HCT116 (cell line): ENCODE data around the gene LTBR. TPM values are rescaled to one million over a fixed set of nuclear protein-coding genes. Genes with fewer than 3 reads are reported as not detected.

Experiments used
- ATAC-seq: fragments of 200-7000 bp; cut with Tn5 transposase; 2 replicates; pipeline ENCODE4 v1.9.1; 2020; ENCODE audit warnings: mild to moderate bottlenecking, moderate library complexity
- BruUV-seq: library from RNA; stranded (reverse); fragments of 400-500 nt; replicated peaks from 2 replicates; lab custom pipeline; 2021; lab: Mats Ljungman, UMichigan
- CTCF ChIA-PET: fragments of 300-600 bp; sonication (Branson Sonifier 250); formaldehyde crosslinking; loops from one replicate; lab custom pipeline; 2021; ENCODE audit warnings: antibody characterized with exemption; lab: Charles Lee
- POLR2A ChIA-PET: fragments of 300-600, 350-600 bp; sonication (Branson Sonifier 250); formaldehyde crosslinking; loops from one replicate; lab custom pipeline; 2021; ENCODE audit warnings: antibody characterized with exemption; lab: Charles Lee
- RAD21 ChIA-PET, 2 experiments: fragments of 300-600 bp; sonication (Branson Sonifier 250); formaldehyde crosslinking; loops; one replicate each; lab custom pipeline; 2023; ENCODE audit warnings: low total read pairs in 2 of 2; ENCODE audit not compliant: uncharacterized antibody in 2 of 2, unreplicated experiment in 2 of 2, low non-redundant PET in 1 of 2; lab: Charles Lee
- DNase-seq: peaks from one replicate; pipeline ENCODE4 v3.0.0-alpha.2; 2010; ENCODE audit warnings: low read depth, low spot score
- H2AFZ ChIP-seq: fragments of 200-600 bp; shearing (Covaris generic), sonication (generic); 2 replicates; pipeline ENCODE4 v1.6.1; 2017; ENCODE audit warnings: low read depth, mixed run types, mixed read lengths, antibody characterized with exemption, low read length; ENCODE audit not compliant: poor library complexity, severe bottlenecking
- H3K27ac ChIP-seq: 2 replicates; pipeline ENCODE4 v1.5.1; 2012; ENCODE audit warnings: low read depth, low read length
- H3K27me3 ChIP-seq: fragments of 200-600 bp; sonication (generic); 2 replicates; pipeline ENCODE4 v1.6.1; 2016; ENCODE audit warnings: mixed run types, low read length, mixed read lengths; ENCODE audit not compliant: insufficient read depth
- H3K36me3 ChIP-seq, 2 experiments: fragments of 200-500 bp in 1 of 2; fragments of 200-600 bp in 1 of 2; sonication (Bioruptor generic) in 1 of 2; sonication (generic) in 1 of 2; 2 replicates each; pipeline versions ENCODE4 v1.5.1 to v1.6.1; 2014 to 2016; ENCODE audit warnings: low read length in 2 of 2, inconsistent platforms in 1 of 2, mixed read lengths in 1 of 2, mixed run types in 1 of 2; ENCODE audit not compliant: insufficient read depth in 2 of 2, control insufficient read depth in 1 of 2
- H3K4me1 ChIP-seq, 2 experiments: fragments of 200-600 bp in 1 of 2; sonication (generic) in 1 of 2; 2 replicates each; pipeline versions ENCODE4 v1.5.1 to v1.6.1; 2012 to 2017; ENCODE audit warnings: low read length in 2 of 2, inconsistent platforms in 1 of 2, mild to moderate bottlenecking in 1 of 2, mixed read lengths in 1 of 2, mixed run types in 1 of 2, moderate library complexity in 1 of 2; ENCODE audit not compliant: insufficient read depth in 2 of 2, control insufficient read depth in 1 of 2
- H3K4me2 ChIP-seq: fragments of 200-600 bp; sonication (generic); 2 replicates; pipeline ENCODE4 v1.6.1; 2017; ENCODE audit warnings: mixed run types, low read length, mixed read lengths
- H3K4me3 ChIP-seq, 2 experiments: fragments of 200-600 bp in 1 of 2; sonication (generic) in 1 of 2; replicated peaks in 1 of 2; 2 replicates each; pipeline ENCODE4 v1.5.1; 2011 to 2016; ENCODE audit warnings: low read length in 2 of 2, control low read depth in 1 of 2, low read depth in 1 of 2, mild to moderate bottlenecking in 1 of 2, mixed read lengths in 1 of 2, mixed run types in 1 of 2
- H3K79me2 ChIP-seq: fragments of 200-600 bp; sonication (generic); 2 replicates; pipeline ENCODE4 v1.6.1; 2017; ENCODE audit warnings: mild to moderate bottlenecking, mixed run types, low read length, moderate library complexity, mixed read lengths; ENCODE audit not compliant: insufficient read depth
- H3K9ac ChIP-seq: fragments of 200-600 bp; sonication (generic); 2 replicates; pipeline ENCODE4 v1.6.1; 2016; ENCODE audit warnings: low read length, mixed read lengths
- H3K9me2 ChIP-seq: fragments of 200-600 bp; sonication (generic), shearing (Covaris generic); 2 replicates; pipeline ENCODE4 v1.6.1; 2017; ENCODE audit warnings: mixed run types, mild to moderate bottlenecking, moderate library complexity; ENCODE audit not compliant: insufficient read depth
- H3K9me3 ChIP-seq, 2 experiments: fragments of 200-500 bp in 1 of 2; fragments of 200-600 bp in 1 of 2; sonication (Bioruptor generic) in 1 of 2; sonication (generic) in 1 of 2; 2 replicates each; pipeline ENCODE4 v1.6.1; 2014 to 2017; ENCODE audit warnings: low read length in 2 of 2, mixed read lengths in 2 of 2, inconsistent platforms in 1 of 2, low read depth in 1 of 2, mild to moderate bottlenecking in 1 of 2, mixed run types in 1 of 2, moderate library complexity in 1 of 2; ENCODE audit not compliant: control insufficient read depth in 1 of 2, insufficient read depth in 1 of 2
- H4K20me1 ChIP-seq: fragments of 200-600 bp; sonication (generic), shearing (Covaris generic); 2 replicates; pipeline ENCODE4 v1.6.1; 2017; ENCODE audit warnings: mixed run types, mild to moderate bottlenecking, moderate library complexity; ENCODE audit not compliant: insufficient read depth
- EZH2 ChIP-seq: fragments of 200-600 bp; sonication (generic); IDR thresholded peaks from 2 replicates; pipeline ENCODE4 v1.6.1; 2017; ENCODE audit warnings: antibody characterized with exemption, mixed run types
- RAD21 ChIP-seq: IDR thresholded peaks from 2 replicates; pipeline ENCODE4 v1.6.1; 2012; ENCODE audit warnings: low read depth, mild to moderate bottlenecking
- SIN3A ChIP-seq: IDR thresholded peaks from 2 replicates; pipeline ENCODE4 v1.6.1; 2012; ENCODE audit warnings: low read depth
- SP1 ChIP-seq: IDR thresholded peaks from 2 replicates; pipeline ENCODE4 v1.6.1; 2012; ENCODE audit warnings: low read depth
- intact Hi-C: fragments of 100-400 bp; cut with micrococcal nuclease; formaldehyde crosslinking; loops from 2 replicates; pipeline ENCODE4 v1.10.0; 2022
- total RNA-seq: library from RNA; stranded (reverse); gene quantifications from one replicate; pipeline ENCODE4 v1.2.1, GENCODE V29; 2021; ENCODE audit not compliant: unreplicated experiment
- TF ChIP-seq, protein P1 (sequence below): IDR thresholded peaks from 2 replicates; pipeline ENCODE4 v1.6.1; 2012

LTBR gene
- total RNA-seq, 1 experiment from 2014 or later: 128 TPM

- H3K9me3 ChIP-seq: no peaks in the 10 kb centered on the region
- no peaks in the 10 kb centered on the region for H3K9me2 ChIP-seq
- no peak overlapping the region for H2AFZ ChIP-seq
- POLR2A ChIA-PET: no interaction called here
- DNase-seq: no peak
- RAD21 ChIA-PET: interaction anchor here in 1 of 2 experiments (0.6 kb wide), 1 partner anchor 679 kb away, joined by 3 read pairs; no protein-coding TSS in a partner anchor
- TF ChIP-seq RAD21: no peak
- TF ChIP-seq, protein P1, sequence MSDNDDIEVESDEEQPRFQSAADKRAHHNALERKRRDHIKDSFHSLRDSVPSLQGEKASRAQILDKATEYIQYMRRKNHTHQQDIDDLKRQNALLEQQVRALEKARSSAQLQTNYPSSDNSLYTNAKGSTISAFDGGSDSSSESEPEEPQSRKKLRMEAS: no peak
- TF ChIP-seq SIN3A: no peak
- TF ChIP-seq EZH2: no peak
- peaks cover 71% of the 10 kb centered on the region for H3K79me2 ChIP-seq
- H3K27ac ChIP-seq: peak overlapping the region; percentile 99
- peaks cover 75 to 86% of the 10 kb centered on the region in 2 experiments for H3K4me1 ChIP-seq
- no peak for ATAC-seq
- intact Hi-C loops: no loop called here
- H3K4me2 ChIP-seq: peak overlapping the region; percentile 97
- CTCF ChIA-PET: interaction anchor here (1.5 kb wide), 1 partner anchor 125 kb away, joined by 4 read pairs; no protein-coding TSS in a partner anchor
- H4K20me1 ChIP-seq: no peaks in the 10 kb centered on the region
- no peaks in the 10 kb centered on the region; a peak in 1 of 4 replicates for H3K36me3 ChIP-seq
- peak overlapping the region; percentile 84 to 92 for H3K4me3 ChIP-seq
- no TSS peak for BruUV-seq
- H3K27me3 ChIP-seq: no peaks in the 10 kb centered on the region
- H3K9ac ChIP-seq: peak overlapping the region; percentile 90
Measured at GRCh38 chr12:6340032-6340638, 43.8 kb upstream of the LTBR start.

DNA sequence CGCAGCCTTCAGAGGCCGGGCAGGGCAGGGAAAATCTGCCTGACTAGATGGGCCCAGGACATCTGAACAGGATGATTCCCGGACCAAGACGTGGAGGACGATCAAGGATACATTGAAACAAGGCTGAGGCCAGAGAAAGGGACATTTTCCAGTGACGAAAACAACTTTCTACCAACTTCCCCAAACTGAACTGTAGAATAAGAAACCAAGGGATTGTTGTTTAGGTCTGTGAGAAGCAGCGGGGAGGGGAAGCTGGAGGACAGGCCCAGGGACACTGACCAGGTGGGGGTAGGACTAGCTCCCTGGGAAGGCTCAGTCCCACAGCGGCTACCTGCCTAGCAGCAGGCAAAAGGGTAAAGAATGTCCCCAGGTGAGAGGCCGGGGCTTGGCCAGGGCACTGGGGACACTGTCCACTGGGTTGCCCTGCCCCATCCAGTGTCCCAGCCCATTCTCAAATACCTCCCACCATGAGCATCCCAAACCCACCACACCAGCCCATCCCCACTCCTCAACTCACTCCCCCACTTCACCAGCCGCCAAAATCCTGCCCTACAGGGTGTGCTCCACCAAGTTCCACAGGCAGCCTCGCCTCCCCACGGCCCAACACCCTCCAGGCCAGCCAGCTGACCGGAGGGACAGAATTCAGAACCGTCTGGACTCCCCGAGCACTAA lies 43.1 kb upstream of the LTBR start:
- intact Hi-C loops: no loop called here
- H3K9me3 ChIP-seq: no peaks in the 10 kb centered on the region
- no peaks in the 10 kb centered on the region; a peak in 1 of 4 replicates for H3K36me3 ChIP-seq
- H4K20me1 ChIP-seq: no peaks in the 10 kb centered on the region
- no peaks in the 10 kb centered on the region for H3K27me3 ChIP-seq
- no peaks in the 10 kb centered on the region for H3K9me2 ChIP-seq
- H3K27ac ChIP-seq: peak overlapping the region; percentile 99
- ChIA-PET CTCF (no interaction called here), RAD21 (no interaction called here), POLR2A (interaction anchor here (1.2 kb wide), 1 partner anchor 34 kb away, joined by 3 read pairs; the partner anchor contains the start of gene SCNN1A)
- DNase-seq: no peak
- H3K79me2 ChIP-seq: peaks cover 63% of the 10 kb centered on the region
- peak overlapping the region; percentile 90 for H3K9ac ChIP-seq
- no peak for TF ChIP-seq SP1
- H3K4me1 ChIP-seq: peaks cover 74 to 86% of the 10 kb centered on the region in 2 experiments
- H3K4me2 ChIP-seq: peak overlapping the region; percentile 97
- peak overlapping the region; percentile 84 to 92 for H3K4me3 ChIP-seq
- H2AFZ ChIP-seq: no peak overlapping the region
- BruUV-seq: no TSS peak
- no peak for ATAC-seq
